ENCODE results near the gene POLE.

The POLE gene

GRCh38 chr12:132592282-132592970 lies 94.7 kb downstream of the POLE start:
- no peak for DNase-seq

GRCh38 chr12:132591107-132591935 lies 95.8 kb downstream of the POLE start:
- DNase-seq: no peak

- no peak for DNase-seq
Measured at GRCh38 chr12:132588821-132589669, 98.1 kb downstream of the POLE start.

GRCh38 chr12:132588319-132588718 lies 98.8 kb downstream of the POLE start:
- DNase-seq: no peak

GRCh38 chr12:132587781-132588180 lies 99.4 kb downstream of the POLE start:
- no peak for DNase-seq

GRCh38 chr12:132586929-132587328 lies 100.2 kb downstream of the POLE start:
- no peak for DNase-seq

- no peak for DNase-seq
Measured at GRCh38 chr12:132585177-132585576, 102.0 kb downstream of the POLE start.

GRCh38 chr12:132584429-132584828 lies 102.7 kb downstream of the POLE start:
- DNase-seq: no peak

GRCh38 chr12:132583736-132584135 lies 103.4 kb downstream of the POLE start:
- no peak for DNase-seq

- no peak for DNase-seq
Measured at GRCh38 chr12:132583411-132583710, 103.8 kb downstream of the POLE start.

GRCh38 chr12:132582582-132583410 lies 104.3 kb downstream of the POLE start:
- no peak for DNase-seq

GRCh38 chr12:132582058-132582420 lies 105.1 kb downstream of the POLE start:
- DNase-seq: no peak

GRCh38 chr12:132581348-132582057 lies 105.6 kb downstream of the POLE start:
- no peak for DNase-seq

GRCh38 chr12:132580701-132581292 lies 106.3 kb downstream of the POLE start:
- no peak for DNase-seq

- no peak for DNase-seq
Measured at GRCh38 chr12:132579744-132580143, 107.4 kb downstream of the POLE start.

- DNase-seq: no peak
Measured at GRCh38 chr12:132578826-132579225, 108.3 kb downstream of the POLE start.

GRCh38 chr12:132578118-132578517 lies 109.0 kb downstream of the POLE start:
- DNase-seq: no peak

GRCh38 chr12:132577191-132577920 lies 109.8 kb downstream of the POLE start:
- DNase-seq: no peak

- DNase-seq: no peak
Measured at GRCh38 chr12:132576701-132577100, 110.4 kb downstream of the POLE start.

- no peak for DNase-seq
Measured at GRCh38 chr12:132575661-132576060, 111.5 kb downstream of the POLE start.
